ENCODE measurements around the gene FGGY.

FGGY gene

DNA sequence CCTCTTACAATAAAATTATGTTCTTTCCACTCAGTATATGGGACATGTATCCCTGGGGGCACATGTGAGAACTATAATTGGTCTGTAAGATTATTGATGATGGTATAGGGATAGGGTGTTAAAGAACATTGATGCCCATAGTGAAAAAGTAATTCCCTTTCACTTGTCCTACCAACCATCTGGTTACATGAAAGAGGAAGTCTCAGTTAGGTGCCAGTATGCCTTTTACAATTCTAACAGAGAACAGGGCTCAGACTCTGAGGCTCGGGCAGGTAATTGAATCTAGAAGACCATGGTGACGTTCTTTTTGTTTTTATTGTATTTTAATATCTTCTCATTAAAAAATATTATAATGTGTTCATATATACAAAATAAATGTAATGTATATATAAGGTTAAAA is 113.6 kb downstream of the FGGY start:
- no peak for DNase-seq (ENCODE audit: extremely low read depth in 1 of 2, low read depth in 1 of 2)

DNA sequence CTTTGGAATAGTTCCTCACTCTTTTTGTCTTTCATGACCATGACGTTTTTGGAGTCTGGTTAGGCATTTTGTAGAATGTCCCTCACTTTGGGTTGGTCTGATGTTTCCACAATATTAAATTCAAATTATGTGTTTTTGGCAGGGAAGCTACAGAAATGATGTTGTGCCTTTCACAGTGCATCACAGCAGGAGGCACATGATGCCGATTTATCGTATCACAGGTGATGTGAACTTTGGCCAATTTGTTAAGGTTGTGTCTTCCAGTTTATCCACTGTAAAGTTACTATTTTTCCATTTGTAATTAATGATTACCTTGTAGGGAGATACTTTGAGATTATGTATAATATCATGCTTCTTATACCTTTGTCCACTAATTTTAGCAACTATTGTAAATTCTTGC is 114.3 kb downstream of the FGGY start:
- DNase-seq (ENCODE audit: extremely low read depth in 1 of 2, low read depth in 1 of 2): no peak

DNA sequence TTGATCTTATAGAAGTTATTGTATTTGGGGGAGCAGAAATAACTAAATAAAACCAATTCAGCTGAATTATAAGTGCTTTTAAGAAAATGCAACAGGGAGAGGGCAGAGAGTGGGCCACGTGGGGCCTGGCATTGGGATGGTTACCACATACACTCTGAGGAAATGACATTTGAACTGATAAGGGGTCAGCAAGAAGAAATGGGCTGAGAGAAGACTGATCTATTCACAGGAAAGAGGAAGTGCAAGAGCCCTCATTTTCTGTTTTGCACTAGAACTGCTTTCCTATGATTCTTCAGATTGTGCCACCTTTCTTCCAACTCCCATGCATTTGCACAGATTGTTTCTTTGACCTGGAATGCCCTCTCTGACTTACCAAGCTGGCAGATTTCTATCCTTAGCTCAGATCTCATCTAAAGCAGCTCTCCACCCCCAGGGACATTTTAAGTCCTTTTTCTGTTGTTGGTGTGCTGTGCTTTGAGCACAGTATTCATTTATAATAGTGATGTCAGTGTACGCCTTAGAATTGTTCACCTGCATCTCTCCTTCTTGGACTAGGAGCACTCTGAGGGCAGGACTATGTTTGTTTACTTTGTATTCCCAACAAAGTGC is 115.9 kb downstream of the FGGY start:
- DNase-seq (ENCODE audit: extremely low read depth in 1 of 2, low read depth in 1 of 2): no peak

DNA sequence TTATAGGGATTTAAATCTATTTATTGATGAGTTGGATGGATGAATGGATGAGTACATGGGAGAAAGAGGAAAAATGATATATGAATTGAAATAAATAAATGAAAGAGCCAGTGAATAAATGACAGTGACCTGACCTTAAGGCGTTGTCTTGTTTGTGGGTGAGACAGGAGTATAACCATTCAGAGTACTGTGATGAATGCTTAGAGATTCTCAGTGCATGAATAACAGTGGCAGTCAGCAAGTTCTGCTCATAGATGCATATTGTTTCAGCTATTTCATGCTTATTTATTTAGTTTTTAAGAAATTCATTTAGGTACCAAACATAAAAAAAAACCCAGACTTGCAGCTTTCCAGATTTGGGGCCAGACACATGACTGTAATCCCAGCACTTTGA is 116.4 kb downstream of the FGGY start:
- no peak for DNase-seq (ENCODE audit: extremely low read depth in 1 of 2, low read depth in 1 of 2)

DNA sequence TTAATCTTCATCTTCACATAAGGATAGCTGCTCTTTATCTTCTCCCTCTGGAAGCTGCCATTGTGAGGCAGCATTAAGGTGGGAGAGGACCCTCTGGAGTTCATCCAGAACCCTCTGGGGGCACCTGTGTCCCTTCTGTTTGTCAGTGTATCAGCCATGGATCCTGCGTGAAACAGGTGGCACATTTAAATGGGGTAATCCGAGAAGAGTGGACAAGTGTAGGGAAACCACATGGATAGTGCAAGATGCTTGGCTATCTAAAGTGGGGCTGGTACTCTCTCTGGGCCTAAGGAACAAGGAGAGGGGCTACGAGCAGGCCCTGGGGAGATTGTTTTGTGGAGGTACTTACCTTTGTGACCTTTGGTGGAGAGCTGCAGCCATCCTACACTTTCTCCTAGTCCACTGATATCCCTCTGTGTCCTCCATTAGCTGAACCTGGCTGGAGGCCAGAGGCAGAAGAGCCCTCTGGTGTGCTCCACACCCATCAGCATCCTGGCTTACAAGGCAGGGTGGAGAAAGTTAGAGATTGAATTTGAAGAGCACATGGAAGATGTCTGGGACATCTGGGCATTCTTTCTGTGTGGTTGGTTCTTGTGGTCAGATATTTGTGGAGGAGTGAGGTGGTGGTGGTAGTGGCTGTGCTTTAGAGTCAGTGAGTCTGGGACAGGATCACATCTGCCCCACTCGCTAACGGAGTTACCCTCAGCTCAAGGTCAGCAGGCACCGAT is 117.7 kb downstream of the FGGY start:
- DNase-seq (ENCODE audit: extremely low read depth in 1 of 2, low read depth in 1 of 2): no peak

DNA sequence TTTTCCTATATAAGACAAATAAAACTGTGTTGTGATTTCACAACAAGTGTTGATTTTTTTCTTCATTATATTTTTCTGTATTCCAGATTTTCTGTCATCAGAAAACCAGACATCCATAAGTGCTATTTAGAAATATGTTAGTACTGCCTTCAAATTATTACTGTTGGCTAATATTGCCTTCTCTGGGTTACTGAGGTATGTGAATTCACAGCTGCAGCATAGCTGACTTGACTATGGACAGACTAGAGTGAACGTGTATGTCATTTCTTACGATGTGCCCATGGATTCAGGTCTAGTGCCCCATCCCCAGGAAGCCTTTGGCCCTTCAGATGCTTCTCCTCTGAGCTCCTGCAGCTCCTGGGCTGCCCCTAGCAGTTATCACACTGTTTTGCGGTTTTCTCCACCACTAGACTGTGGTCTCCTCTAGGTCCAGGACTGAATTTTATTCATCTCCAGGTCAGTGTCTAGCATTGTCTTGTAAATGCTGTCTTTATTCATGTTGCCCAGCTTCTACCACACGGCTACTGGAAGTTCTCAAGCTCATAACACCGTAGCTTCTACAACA is 118.5 kb downstream of the FGGY start:
- DNase-seq (ENCODE audit: extremely low read depth in 1 of 2, low read depth in 1 of 2): no peak

DNA sequence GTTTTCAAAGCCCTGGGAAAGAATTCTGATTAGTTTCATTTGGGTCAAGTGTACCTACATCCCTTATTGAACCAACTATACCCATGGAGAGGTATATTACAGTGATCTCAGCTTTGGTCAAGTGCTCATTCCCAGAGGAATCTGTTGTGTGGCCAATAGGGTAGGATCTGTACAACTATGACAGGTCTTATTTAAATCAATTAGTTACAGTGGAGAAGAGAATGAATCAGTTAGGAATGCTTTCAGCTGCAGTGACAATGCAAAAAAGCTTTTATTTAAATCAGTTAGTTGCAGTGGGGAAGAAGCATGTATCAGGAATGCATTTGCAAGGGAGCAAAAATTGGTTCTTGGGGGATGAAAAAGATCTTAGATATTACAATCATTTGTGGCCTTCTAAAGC is 119.0 kb downstream of the FGGY start:
- DNase-seq (ENCODE audit: extremely low read depth in 1 of 2, low read depth in 1 of 2): no peak

DNA sequence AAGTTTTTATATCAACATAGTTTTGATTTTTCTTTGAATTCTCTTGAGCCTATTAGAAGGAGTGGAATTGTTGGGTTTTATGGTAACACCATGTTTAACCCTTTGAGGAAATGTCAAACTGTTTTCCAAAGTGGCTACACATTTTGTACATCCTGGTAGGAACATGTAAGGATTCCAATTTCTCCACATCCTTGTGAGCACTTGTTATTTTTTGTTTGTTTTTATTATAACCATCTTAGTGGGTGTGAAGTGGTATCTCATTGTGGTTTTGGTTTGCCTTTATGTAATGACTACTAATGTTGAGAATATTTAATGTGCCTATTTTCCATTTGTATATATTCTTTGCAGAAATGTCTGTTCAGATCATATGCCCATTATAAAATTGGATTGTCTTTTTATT is 120.5 kb downstream of the FGGY start:
- DNase-seq (ENCODE audit: extremely low read depth in 1 of 2, low read depth in 1 of 2): no peak

DNA sequence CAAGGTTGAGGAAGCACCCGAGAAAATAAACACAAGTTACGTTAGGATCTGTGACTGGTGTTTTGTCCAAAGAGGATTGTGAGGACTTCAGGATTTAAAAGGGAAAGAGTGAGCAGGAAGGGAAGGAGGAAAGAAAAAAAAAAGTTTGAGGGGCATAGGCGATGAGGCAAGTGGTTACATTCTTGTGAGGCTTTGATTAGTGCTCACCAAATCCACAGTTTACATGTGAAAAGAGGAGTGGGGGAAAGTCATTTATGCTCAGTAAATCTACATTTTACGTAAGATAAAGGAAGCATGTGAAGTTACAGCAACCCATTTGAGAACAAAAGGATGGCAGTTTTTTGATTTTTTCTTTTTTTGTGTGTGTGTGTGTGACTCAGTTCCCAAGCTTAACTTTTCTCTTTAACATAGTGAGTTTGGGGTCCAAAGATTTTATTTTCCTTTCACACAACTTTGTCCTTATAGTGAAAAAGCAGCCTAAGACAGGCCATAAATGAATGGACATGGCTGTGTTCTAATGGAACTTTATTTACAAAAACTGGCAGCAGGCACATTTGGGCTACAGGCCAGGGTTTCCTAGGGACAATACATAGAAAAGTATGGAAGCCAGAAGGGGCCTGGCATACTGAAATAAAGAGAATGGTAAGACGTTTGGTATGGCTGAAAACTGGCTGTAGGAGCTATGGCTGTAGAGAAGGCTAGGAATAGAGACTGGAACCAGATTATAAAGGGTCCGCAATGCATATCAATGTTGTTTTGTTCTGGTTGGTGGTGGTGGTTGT is 121.7 kb downstream of the FGGY start:
- no peak for DNase-seq (ENCODE audit: extremely low read depth in 1 of 2, low read depth in 1 of 2)

DNA sequence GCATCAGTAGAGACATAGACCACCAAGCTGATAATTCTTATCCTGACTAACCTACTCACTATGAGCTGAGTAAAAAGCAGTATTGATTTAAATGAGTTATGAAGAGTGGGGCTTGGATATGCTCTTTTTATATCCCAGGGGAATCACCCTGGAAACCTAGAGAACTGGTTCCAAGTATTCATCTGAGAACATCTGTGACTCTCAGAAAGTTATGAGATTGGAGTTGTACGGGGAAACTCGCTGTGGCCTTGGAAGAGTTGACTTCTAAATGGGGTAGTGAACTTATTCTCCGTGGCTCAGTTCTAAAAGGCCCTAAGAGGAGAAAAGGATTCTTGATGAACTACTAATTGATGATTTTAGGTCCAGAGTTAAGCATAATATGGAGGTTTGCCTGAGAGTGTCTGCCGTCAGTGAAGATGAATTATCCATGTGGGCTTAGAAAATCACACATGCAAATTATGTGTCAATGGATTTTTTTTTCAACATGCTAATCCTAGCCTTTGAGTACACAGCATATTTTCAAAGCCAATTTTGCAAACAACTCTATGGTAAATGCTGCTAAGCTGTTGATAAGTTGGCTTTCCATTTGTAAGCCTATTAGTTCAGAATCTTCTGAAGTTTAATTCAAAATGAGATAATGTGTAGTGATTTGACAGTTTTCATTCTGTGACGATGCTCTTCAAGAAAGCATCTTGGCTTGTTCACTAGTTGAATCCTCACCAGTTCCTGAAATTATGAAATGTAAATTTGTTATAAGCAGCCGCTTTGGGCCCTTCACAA is 122.7 kb downstream of the FGGY start:
- DNase-seq (ENCODE audit: extremely low read depth in 1 of 2, low read depth in 1 of 2): no peak

DNA sequence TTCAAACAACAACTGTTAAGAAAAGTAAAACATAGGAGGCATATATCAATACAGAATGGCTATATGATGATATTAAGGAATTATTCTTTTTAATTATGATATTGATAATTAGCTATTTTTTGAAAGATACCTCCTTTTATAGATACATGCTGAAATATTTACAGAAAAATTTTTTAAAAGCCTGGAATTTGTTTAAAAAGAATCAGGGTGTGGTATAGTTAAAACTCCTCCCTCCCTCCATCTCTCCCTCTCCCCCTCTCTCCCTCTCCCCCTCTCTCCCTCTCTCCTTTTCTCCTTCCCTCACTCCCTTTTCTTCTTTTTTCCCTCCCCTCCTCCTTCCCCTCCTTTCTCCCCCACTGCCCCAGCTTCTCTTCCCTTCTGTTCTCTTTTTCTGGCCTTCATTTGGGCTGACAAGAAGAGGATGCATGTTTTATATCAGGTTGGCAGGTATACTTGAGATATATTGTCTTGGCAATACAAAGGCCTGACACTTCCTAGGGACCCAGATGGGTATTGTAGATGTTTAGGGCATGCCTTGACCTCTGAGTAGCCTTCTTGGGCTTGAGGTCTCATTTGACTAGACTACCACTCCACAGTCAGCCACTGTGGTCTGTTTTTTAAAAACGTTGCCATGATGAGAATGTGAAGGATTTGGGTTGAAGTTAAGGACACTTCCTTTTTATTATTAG is 124.5 kb downstream of the FGGY start:
- no peak for DNase-seq (ENCODE audit: extremely low read depth in 1 of 2, low read depth in 1 of 2)

DNA sequence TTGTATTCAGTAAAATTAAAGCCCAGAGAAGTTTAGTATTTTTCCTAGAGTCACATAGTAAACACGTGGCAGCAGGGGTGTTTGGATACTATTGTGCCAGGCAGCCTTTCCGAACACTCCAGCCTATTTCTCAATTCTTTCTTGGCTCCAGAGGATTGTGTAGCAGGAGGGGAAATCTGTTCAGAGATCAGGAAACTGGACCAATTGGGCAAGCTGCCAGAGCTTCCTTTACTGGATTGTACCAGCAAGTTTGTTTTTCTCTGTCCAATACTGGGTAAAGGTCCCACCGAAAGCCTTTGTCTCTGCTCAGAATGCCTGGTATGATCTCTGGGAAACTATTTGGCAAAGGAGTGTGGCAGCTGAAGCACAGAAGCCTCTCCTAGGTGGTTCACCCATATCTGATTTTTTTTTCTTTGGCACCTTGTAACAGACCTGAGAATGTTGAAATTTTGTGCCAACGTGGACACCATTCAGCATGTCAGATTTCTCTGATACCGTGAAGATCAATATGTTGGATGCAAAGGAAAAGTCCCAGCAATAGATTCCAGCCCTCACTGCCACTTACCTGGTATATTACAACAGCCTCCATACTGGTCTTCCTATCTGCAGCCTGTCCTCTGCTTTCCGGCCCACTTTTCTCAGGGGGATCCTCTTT is 126.2 kb downstream of the FGGY start:
- no peak for DNase-seq (ENCODE audit: extremely low read depth in 1 of 2, low read depth in 1 of 2)

DNA sequence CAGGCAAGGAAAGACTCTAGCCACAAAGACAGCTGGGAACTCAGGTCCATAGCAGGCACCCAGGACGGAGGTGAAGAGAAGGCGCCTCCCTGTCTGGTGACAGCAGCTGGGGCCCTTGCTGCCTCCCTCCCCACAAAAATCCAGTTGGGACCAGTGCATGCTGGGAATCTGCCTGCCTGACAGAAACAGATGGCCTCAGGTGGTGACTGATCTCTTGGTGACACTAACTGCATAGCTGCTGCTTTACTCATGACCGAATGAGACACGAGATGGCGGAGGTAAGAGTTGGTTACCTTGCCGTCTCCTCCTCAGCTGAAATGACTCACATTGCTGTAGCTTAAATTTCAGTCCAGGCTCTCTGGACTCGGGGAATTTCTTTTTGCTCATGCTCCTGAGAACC is 130.3 kb downstream of the FGGY start:
- DNase-seq (ENCODE audit: extremely low read depth in 1 of 2, low read depth in 1 of 2): no peak

DNA sequence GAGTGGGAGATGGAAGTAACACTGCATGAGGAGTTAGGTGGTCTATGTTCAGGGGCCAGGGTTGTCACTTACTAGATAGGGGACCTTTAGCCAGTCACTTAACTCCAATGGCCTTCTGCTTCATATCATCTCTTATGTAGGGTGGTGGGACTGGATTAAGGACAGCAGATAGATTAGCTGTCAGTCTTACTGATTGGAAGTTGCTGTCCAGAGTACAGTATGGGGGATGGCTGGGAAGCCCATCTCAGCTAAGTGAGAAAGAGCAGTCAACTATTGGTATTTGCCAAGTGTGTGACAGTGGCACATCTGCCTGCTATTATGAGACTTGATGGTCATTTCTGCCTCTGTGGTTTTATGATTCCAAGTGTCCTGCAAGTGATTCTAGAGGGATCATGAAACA is 130.9 kb downstream of the FGGY start:
- DNase-seq (ENCODE audit: extremely low read depth in 1 of 2, low read depth in 1 of 2): no peak

DNA sequence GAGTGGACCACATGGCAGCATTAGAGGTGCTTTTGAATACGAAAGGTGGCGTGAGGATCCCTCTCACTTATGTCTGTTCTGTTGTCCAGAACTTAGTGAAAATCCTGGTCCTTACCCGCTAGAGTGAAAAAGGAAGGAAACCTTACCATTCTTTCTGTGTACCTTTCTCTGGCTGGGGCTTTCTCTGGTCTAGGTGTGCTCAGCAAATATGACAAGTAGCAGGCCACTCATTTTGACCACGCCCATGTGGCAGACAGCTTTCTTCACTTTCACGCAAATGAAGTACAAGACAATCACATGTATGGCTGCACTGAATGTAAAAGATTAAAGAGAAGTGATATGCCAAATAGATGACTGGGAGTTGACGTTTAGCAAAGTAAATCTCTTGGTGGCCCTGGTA is 131.9 kb downstream of the FGGY start:
- no peak for DNase-seq (ENCODE audit: extremely low read depth in 1 of 2, low read depth in 1 of 2)

DNA sequence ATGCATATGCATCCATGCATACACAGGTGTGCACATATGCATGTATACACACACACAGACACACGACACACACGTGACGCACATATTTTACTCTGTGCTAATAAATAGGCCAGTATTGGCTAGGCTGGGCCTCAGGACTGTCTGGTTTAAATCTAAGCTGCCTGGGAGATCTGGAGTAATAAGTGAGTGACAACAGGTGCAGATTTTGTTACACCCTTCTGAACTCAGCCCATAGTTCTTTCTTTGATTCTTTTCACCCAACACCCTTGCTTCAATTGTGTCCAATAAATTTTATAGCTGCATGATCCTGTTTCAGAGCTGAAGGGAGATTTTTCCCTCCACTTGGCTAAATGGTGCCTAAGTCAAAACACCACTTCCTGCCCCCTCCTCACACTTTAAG is 132.8 kb downstream of the FGGY start:
- no peak for DNase-seq (ENCODE audit: extremely low read depth in 1 of 2, low read depth in 1 of 2)

DNA sequence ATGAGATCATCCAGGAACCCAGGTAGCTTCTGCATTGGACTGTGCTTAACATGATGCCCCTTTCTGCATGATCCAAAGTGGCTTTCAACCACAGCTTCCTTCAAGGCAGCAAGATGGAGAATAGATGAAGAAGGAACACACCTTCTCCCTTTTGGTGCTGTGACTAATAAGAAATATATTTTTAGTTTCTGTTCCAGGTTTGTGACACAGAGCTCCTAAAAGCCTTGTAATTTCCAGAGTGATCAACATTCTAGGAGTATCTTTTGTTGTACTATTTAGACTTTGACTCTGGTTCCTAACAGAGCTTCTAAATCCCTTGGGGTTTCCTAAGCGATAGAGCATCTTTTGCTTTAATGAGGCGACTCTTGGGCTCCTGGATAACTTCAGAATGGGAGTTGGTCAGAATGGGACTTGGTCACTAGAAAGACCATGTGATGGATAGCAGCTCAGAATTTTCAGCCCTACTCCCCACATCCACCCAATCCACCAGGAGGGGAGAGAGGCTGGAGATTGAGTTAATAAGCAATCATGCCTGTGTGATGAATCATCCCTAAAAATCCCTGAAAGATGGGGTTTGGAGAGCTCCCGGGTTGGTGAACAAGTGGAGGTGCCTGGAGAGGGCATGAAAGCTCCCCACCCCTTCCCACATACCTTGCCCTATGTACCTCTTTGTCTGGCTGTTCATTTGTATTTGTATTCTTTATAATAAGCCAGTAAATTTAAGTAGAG is 134.8 kb downstream of the FGGY start:
- DNase-seq (ENCODE audit: extremely low read depth in 1 of 2, low read depth in 1 of 2): no peak

DNA sequence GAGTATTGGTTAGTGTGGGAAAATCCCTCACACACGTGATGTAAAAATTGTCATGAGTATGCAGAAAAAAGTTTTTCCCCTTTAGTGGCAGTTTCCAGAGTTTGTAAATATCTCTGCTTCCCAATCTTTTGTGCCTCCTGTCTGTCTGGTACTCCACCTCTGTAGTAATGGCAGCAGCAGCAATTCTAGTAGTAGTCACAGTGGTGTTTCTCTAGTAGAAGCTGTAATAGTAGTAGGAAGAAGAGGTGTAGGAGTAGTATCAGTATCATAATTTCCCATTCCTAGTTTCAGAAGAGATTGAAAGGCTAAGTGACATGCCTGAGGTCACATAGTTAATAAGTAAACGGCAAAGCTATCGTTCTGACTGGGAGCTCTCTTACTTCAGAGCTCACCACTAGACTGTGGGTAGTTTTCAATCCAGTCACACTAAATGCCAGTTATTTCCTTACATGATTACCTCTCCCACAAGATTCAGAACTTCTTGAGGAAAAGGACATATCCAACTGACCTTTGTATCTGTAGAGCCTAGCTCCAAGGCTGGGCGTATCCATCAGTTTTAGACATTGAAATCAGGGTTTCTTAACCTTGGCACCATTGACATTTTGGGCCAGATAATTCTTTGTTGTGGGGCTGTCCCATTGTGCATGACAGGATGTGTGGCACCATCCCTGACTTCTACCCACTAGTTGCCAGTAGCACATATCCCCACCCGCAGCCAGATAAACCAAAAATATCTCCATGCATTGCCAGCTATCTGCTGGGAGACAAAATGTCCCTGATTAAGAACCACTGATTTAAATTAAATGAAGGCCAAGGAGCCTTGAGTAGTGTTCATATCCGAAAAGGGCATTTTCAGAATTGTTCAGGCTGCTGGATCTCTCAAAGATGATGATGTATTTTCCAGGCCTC is 135.9 kb downstream of the FGGY start:
- no peak for DNase-seq (ENCODE audit: extremely low read depth in 1 of 2, low read depth in 1 of 2)

All from activated CD8-positive, alpha-beta memory T cell treated with anti-CD3 and anti-CD28 coated beads for 1 hour (primary cell).